Mesendoderm (in vitro differentiated cells): ENCODE results near the gene ADI1.
"Not testable (repeated sequence)": the region's sequence is repeated elsewhere in the genome, so short reads cannot be mapped to it uniquely, and the experiment has no call there.

Source experiments
- DNase-seq: peaks from one replicate; pipeline ENCODE4 v3.0.0; 2013
- H2AK5ac ChIP-seq: 2 replicates; pipeline ENCODE4 v1.6.1; 2013; ENCODE audit warnings: low read length, inconsistent platforms
- H2BK120ac ChIP-seq: 2 replicates; pipeline ENCODE4 v1.6.1; 2013; ENCODE audit warnings: low read depth, mild to moderate bottlenecking, low read length, moderate library complexity, mixed read lengths
- H2BK15ac ChIP-seq: replicated peaks from 2 replicates; pipeline ENCODE4 v1.6.1; 2013; ENCODE audit warnings: low read depth, mild to moderate bottlenecking, moderate library complexity
- H2BK5ac ChIP-seq: 2 replicates; pipeline ENCODE4 v1.6.1; 2013; ENCODE audit warnings: low read length, inconsistent platforms
- H3K18ac ChIP-seq: 2 replicates; pipeline ENCODE4 v1.6.1; 2013; ENCODE audit warnings: mild to moderate bottlenecking, low read length, mixed read lengths
- H3K23ac ChIP-seq: one replicate; pipeline ENCODE4 v1.6.1; 2013; ENCODE audit warnings: low read length
- H3K27ac ChIP-seq: 2 replicates; pipeline ENCODE4 v1.5.1; 2013; ENCODE audit warnings: low read depth, mild to moderate bottlenecking, inconsistent platforms, low read length, moderate library complexity
- H3K27me3 ChIP-seq: 2 replicates; pipeline ENCODE4 v1.6.1; 2013; ENCODE audit warnings: low read length, control low read depth, mild to moderate bottlenecking, inconsistent platforms; ENCODE audit not compliant: insufficient read depth, poor library complexity
- H3K36me3 ChIP-seq: 2 replicates; pipeline ENCODE4 v1.6.1; 2013; ENCODE audit warnings: low read length, inconsistent platforms; ENCODE audit not compliant: control insufficient read depth, insufficient read depth
- H3K4ac ChIP-seq: one replicate; pipeline ENCODE4 v1.6.1; 2013; ENCODE audit warnings: low read depth, mild to moderate bottlenecking, low read length, moderate library complexity
- H3K4me1 ChIP-seq: 2 replicates; pipeline ENCODE4 v1.6.1; 2013; ENCODE audit warnings: low read depth, low read length, inconsistent platforms; ENCODE audit not compliant: control insufficient read depth
- H3K4me2 ChIP-seq: 2 replicates; pipeline ENCODE4 v1.6.1; 2013; ENCODE audit warnings: low read length
- H3K4me3 ChIP-seq: 2 replicates; pipeline ENCODE4 v1.5.1; 2013; ENCODE audit warnings: mild to moderate bottlenecking, low read length
- H3K56ac ChIP-seq: one replicate; pipeline ENCODE4 v1.6.1; 2013; ENCODE audit warnings: low read length
- H3K79me1 ChIP-seq: 2 replicates; pipeline ENCODE4 v1.6.1; 2013; ENCODE audit warnings: low read length, inconsistent platforms
- H3K79me2 ChIP-seq: 2 replicates; pipeline ENCODE4 v1.6.1; 2013; ENCODE audit warnings: mild to moderate bottlenecking, low read length; ENCODE audit not compliant: control insufficient read depth, insufficient read depth
- H3K9ac ChIP-seq: 2 replicates; pipeline ENCODE4 v1.6.1; 2013; ENCODE audit warnings: low read length, inconsistent platforms
- H4K5ac ChIP-seq: one replicate; pipeline ENCODE4 v1.6.1; 2013; ENCODE audit warnings: low read length
- H4K8ac ChIP-seq: one replicate; pipeline ENCODE4 v1.6.1; 2013; ENCODE audit warnings: low read depth, mild to moderate bottlenecking, control low read depth, low read length, moderate library complexity
- WGBS: extraction: QIAGEN DNeasy Blood & Tissue Kit; methylation state at CpG from one replicate; pipeline ENCODE4 v1.1.7; 2013; ENCODE audit warnings: low lambda C conversion rate, missing lambda C conversion rate; ENCODE audit not compliant: insufficient coverage; ENCODE audit errors: extremely low coverage; 5-methylcytosine and 5-hydroxymethylcytosine counted together

The ADI1 gene

DNA sequence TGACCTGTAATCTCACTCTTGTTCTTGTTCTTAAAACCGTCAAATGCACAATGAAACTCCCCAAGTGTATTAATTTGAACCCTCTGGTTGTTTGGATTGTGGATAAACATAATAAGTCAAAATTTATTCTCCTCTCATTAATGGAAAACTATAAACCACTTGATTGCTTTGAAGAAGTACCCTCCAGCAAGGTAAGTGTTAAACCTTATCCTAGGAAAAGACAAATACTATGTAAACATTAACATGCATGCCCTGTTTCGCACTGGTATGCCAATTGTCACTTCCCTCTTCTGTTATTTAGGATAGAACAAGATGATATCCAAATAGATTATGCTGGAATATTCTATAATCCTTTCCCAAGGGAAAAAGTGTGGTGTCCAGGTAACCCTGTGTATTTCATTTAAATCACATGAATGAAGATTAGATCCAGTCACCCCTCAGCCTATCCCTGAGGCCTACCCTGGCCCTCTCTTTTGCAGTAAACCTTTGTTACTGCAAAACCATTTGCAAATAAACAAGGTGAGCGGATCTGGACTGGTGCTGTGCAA lies 1.3 kb downstream of the ADI1 start:
- Histone ChIP-seq H3K36me3 (no peaks in the 10 kb centered on the region), H2BK15ac (no peak overlapping the region), H3K18ac (no peak overlapping the region), H3K4ac (no peak overlapping the region), H2BK120ac (no peak overlapping the region), H3K4me2 (peak overlapping the region; percentile 95), H4K5ac (no peak overlapping the region), H2BK5ac (no peak overlapping the region), H3K79me2 (peaks cover 2% of the 10 kb centered on the region), H3K4me3 (peak overlapping the region; percentile 89), H3K9ac (peak overlapping the region; percentile 98), H3K56ac (peak overlapping the region; percentile 97), H3K27ac (peak overlapping the region; percentile 96), H3K23ac (peak overlapping the region; percentile 7), H3K79me1 (no peaks in the 10 kb centered on the region), H2AK5ac (no peak overlapping the region), H4K8ac (no peak overlapping the region), H3K4me1 (peaks cover 9% of the 10 kb centered on the region), H3K27me3 (no peaks in the 10 kb centered on the region)
- no peak for DNase-seq
- no CpG with 5 or more reads among the region's 3 CpGs for WGBS

DNA sequence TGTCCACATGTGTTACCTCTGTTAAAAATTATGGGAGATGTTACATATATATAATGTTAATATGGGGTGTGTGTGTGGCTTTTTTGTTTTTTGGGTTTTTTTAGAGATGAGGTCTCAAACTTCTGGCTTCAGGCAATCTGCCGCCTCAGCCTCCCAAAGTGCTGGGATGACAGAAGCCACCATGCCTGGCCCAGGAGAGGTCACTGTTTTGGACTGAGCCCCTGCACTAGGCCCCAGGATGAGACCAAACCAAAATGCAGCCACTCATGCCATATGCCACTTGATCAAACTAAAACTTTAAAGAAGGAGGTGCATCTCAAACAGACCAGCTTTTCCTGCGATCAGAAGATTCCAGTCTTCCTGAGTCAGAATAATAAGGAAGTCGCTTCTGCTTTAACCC lies 2.5 kb downstream of the ADI1 start:
- no CpG with 5 or more reads among the region's 3 CpGs for WGBS
- no peak overlapping the region for H3K27ac ChIP-seq
- H3K4me1 ChIP-seq, result peaks cover 9% of the 10 kb centered on the region

DNA sequence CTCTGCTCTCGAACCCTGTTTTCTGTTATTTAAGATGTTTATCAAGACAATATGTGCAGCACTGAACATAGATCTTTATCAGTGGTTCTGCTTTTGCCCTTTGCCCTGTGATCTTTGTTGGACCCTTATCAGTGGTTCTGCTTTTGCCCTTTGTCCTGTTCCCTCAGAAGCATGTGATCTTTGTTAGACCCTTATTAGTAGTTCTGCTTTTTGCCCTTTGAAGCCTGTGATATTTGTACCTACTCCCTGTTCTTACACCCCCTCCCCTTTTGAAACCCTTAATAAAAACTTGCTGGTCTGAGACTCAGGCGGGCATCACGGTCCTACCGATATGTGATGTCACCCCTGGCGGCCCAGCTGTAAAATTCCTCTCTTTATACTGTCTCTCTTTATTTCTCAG lies 3.9 kb downstream of the ADI1 start:
- not testable (repeated sequence) for H3K18ac ChIP-seq, H2BK5ac ChIP-seq, H2BK120ac ChIP-seq, H3K4ac ChIP-seq, H3K27ac ChIP-seq, H3K56ac ChIP-seq, H3K4me2 ChIP-seq, H4K5ac ChIP-seq, H3K9ac ChIP-seq, H3K4me1 ChIP-seq, H3K79me1 ChIP-seq, H3K27me3 ChIP-seq, H3K4me3 ChIP-seq, H4K8ac ChIP-seq, H2AK5ac ChIP-seq, H3K36me3 ChIP-seq, DNase-seq, H3K79me2 ChIP-seq, H2BK15ac ChIP-seq, H3K23ac ChIP-seq
- WGBS, result no CpG with 5 or more reads among the region's 5 CpGs

More for the DNA sequence above, 2.5 kb downstream of the ADI1 start:
- Histone ChIP-seq H3K18ac (no peak overlapping the region), H3K4me3 (no peak overlapping the region), H3K56ac (no peak overlapping the region), H3K79me1 (no peaks in the 10 kb centered on the region), H2BK5ac (no peak overlapping the region), H3K4me2 (no peak overlapping the region), H3K9ac (no peak overlapping the region), H3K4ac (no peak overlapping the region), H3K23ac (no peak overlapping the region), H4K5ac (no peak overlapping the region), H2BK15ac (no peak overlapping the region), H3K27me3 (no peaks in the 10 kb centered on the region), H2AK5ac (no peak overlapping the region), H3K36me3 (no peaks in the 10 kb centered on the region), H3K79me2 (peaks cover 2% of the 10 kb centered on the region), H2BK120ac (no peak overlapping the region), H4K8ac (no peak overlapping the region)
- DNase-seq, result no peak

DNA sequence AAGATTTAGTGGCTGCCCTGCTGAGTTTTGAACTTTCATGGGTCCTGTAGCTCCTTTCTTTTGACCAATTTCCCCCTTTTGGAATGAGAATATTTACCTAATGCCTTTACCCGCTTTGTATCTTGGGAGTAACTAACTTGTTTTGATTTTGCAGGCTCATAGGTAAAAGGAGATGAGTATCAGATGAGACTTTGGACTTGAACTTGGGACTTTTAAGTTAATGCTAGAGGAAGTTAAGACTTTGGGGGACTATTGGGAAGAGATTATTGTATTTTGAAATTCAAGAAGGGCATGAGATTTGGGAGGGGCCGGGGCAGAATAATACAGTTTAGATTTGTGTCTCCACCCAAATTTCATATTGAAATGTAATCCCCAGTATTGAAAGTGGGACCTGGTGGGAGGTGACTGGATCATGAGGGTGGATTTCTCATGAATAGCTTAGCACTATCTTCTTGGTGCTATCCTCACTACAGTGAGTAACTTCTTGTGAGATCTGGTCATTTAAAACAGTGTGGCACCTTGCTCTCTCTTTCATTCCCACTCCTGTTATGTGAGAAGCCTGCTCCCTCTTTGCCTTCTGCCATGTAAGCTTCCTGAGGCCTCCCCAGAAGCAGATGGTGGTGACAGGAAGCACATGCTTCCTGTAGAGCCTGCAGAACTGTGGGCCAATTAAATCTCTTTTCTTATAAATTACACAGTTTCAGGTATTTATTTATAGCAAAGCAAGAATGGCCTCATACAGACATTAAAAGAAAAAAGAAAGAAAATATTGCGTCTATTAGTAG lies 6.1 kb downstream of the ADI1 start:
- H2BK120ac ChIP-seq, result no peak overlapping the region
- H3K79me1 ChIP-seq, result no peaks in the 10 kb centered on the region
- H4K8ac ChIP-seq, result no peak overlapping the region
- no peak overlapping the region for H3K23ac ChIP-seq
- no CpG with 5 or more reads among the region's 3 CpGs for WGBS
- H2BK5ac ChIP-seq, result no peak overlapping the region
- no peak for DNase-seq
- no peak overlapping the region for H3K4me3 ChIP-seq
- H3K56ac ChIP-seq, result no peak overlapping the region
- no peak overlapping the region for H2BK15ac ChIP-seq
- H3K79me2 ChIP-seq, result peaks cover 2% of the 10 kb centered on the region
- H3K36me3 ChIP-seq, result no peaks in the 10 kb centered on the region
- H3K27ac ChIP-seq, result no peak overlapping the region
- no peak overlapping the region for H2AK5ac ChIP-seq
- H3K27me3 ChIP-seq, result no peaks in the 10 kb centered on the region
- H3K18ac ChIP-seq, result no peak overlapping the region
- H3K4ac ChIP-seq, result no peak overlapping the region
- no peak overlapping the region for H3K9ac ChIP-seq
- H3K4me2 ChIP-seq, result no peak overlapping the region
- no peaks in the 10 kb centered on the region for H3K4me1 ChIP-seq
- H4K5ac ChIP-seq, result no peak overlapping the region

DNA sequence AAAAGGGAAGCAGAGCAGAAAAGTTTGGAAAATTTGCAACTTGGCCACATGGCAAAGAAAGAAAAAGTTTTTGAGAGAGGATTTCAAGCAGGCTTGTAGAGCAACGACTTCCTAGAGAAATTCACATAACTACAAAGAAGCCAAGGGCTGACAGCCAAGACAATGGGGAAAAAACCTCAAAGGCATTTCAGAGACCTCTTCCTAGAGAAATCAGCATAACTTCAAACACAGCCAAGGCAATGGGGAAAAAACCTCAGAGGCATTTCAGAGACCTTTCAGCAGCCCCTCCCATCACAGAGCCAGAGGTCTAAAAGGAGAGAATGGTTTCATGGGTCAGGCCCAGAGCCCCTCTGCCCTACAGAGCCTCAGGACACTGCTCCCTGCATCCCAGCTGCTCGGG lies 7.2 kb downstream of the ADI1 start:
- Histone ChIP-seq H3K23ac (no peak overlapping the region), H4K8ac (no peak overlapping the region), H3K27ac (no peak overlapping the region), H3K79me2 (no peaks in the 10 kb centered on the region), H3K56ac (no peak overlapping the region), H2AK5ac (no peak overlapping the region), H3K4me1 (no peaks in the 10 kb centered on the region), H3K4ac (no peak overlapping the region), H3K18ac (no peak overlapping the region), H3K36me3 (no peaks in the 10 kb centered on the region), H2BK120ac (no peak overlapping the region), H3K9ac (no peak overlapping the region), H3K4me3 (no peak overlapping the region), H3K27me3 (no peaks in the 10 kb centered on the region), H3K79me1 (no peaks in the 10 kb centered on the region), H4K5ac (no peak overlapping the region), H3K4me2 (no peak overlapping the region), H2BK15ac (no peak overlapping the region), H2BK5ac (no peak overlapping the region)
- no CpG with 5 or more reads among the region's 2 CpGs for WGBS
- DNase-seq, result no peak
